HG03571 (cell line): ENCODE measurements around the gene HMCES.
"Not testable (repeated sequence)": the region's sequence is repeated elsewhere in the genome, so short reads cannot be mapped to it uniquely, and the experiment has no call there.

Source experiments
- ATAC-seq: cut with Tn5 transposase; IDR thresholded peaks from one replicate; pipeline ENCODE4 v1.9.1; 2021; ENCODE audit not compliant: unreplicated experiment

Gene HMCES

DNA sequence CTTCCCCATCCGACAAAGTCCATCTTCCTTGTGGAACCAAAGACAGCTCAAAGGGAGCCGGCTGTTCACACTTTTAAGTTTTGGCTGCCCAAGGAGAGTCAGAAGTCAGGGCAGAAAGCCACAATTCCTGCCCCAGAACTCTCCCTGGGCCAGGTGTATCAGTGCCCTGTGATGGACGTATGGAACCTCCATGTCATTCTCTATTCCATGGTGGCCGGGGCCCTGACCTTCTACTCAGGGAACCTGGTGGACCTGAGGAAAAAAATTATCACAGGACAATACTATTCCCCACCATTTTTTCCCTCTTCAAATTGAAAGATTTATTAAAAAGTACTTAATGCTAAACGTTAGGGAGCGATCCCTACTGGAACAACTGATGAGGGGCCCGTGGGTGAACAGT lies 66.6 kb downstream of the HMCES start:
- ATAC-seq: no peak

DNA sequence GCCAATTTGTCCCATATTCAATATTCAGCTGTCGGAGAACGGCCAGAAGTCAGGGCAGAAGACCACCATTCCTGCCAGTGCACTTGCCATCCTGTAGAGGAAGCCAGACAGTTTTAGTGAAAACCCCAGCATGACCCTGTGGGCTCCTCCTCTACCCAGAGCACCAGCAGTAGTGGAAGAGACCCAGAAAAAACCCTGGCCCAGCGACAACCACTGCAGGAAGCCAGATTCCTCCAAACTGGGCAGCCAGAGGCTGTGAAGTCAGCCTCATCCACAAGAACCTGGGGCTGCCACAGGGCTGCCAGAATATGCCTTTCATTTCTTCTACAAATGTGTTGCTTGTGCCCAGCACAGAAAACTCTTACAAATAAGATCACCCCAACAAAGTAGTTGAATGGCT lies 67.3 kb downstream of the HMCES start:
- no peak for ATAC-seq

- ATAC-seq: no peak
Observed at GRCh38 chr3:129346695-129347457, 68.2 kb downstream of the HMCES start.

DNA sequence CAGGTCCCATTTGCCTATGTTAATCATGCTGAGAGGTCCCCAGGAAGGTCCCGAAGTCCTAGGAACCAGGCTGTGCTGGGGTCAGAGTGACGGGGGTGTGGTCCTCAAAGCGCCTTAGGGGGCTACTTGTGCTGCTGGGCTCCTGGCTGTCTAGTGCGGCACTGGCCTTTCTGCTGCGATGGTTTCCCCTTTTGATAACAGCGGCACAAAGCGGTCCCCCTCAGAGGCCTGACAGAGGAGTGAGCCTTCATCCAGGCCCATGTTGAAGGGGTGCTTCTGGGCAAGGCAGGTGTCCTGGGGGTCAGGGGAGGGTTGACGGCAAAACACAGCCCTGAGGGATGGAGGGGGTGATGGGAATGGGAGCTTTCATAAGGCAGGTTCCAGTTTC lies 68.8 kb downstream of the HMCES start:
- no peak for ATAC-seq

DNA sequence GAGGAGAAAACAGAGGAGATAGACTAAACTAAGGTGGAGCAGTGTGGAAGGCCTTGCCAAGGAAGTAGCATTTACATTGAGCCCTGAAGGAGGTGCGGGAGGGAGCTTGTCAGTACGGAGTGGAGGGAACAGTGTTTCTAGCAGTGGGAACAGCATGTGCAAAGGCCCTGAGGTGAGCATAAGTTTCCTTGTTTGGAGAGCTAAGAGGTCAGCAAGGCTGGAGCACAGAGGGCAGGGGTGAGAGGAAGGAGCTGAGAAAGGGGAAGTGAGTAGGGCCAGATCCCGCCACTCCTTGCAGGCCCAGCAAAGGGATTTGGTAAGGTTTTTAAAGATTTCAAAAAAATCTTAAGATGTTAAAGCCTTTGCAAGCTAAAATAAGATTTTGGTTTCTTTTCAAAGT lies 70.1 kb downstream of the HMCES start:
- no peak for ATAC-seq

- ATAC-seq: not testable (repeated sequence)
Observed at GRCh38 chr3:129349169-129349568, 70.5 kb downstream of the HMCES start.

- no peak for ATAC-seq
Observed at GRCh38 chr3:129349791-129350190, 71.1 kb downstream of the HMCES start.

DNA sequence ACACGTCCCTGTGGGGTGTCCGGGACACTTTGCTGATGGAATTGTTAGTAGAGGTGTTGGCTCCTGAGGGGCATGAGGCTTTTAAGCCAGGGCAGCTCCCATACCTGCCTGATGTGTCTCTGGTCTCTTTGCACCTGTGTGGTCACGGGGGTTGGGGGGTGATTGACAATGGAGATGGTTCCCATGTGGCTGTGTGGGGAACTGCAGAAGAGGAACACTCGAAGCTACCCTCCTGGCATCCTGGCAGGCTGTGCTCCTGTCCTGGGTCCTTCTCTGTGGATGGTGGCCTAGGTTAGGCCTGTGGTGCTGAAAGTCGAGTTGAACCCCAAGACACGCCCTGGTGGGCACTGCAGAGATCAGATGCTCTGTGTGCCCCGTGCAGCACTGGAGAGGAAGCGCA lies 73.4 kb downstream of the HMCES start:
- no peak for ATAC-seq

DNA sequence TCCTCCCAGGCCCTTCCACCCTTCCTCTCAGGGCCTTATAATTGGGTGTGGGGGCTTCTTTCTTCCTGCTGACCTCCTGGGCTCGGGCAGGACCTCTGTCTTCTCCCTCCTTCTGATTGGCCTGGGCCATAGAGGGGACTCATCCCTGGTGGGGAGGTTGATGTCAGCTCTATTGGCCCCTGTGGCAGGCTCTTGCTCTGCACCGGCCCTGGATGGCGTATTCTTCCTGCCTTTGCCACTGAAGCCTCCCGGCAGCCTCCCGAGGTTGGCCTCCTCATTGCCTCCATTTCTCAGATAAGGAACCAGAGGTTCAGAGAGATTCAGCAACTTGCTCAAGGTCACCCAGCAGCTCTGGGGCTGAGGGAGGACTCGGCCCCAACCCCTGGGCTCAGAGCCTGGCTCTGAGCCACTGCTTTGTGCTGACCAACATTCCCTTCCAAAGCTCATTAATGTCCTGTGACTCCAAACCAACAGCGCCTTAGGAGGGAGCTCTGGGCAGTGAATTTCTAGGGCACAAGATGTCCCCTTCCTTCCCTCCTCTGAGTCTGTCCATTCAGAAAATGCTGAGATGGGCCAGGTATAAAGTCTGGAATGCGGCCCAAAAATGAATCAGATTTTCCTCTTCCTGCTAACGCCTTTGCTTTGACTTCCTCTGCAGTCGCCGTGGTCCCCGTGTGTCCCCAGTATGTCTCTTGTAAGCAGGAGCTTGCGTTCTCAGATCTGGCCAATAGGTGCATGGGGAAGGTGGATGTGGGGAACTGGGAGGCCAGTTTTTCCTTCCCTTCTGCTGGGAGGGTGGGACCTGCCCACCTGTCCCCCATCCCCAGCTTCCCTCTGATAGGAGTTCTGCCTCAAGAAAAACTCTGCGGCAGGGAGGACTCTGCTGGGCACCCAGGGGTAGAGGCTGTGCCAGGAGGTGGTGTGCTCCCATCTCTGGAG lies 74.2 kb downstream of the HMCES start:
- ATAC-seq: no peak

DNA sequence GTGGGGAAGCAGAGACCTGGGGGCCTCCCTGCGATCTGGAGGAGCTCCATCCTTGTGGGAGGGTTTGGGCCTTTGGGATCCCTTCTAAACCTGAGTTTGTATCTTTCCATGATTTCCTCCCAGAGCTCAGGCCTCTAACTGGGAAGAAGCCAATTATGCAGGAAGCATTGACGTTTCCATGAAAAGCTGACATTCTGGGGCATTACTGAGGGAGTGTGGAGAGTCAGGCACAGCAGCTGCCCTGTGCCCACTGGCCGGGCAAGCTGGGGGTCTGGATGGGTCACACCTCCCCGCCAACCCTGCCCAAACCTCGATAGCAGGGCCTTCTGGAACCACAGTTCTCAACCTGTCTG lies 74.9 kb downstream of the HMCES start:
- no peak for ATAC-seq
